Activated CD8-positive, alpha-beta memory T cell treated with anti-CD3 and anti-CD28 coated beads, Interleukin-2, amount 50 U/mL, for 24 hours (primary cell): ENCODE measurements around the gene MACO1.
"Not testable (repeated sequence)": the region's sequence is repeated elsewhere in the genome, so short reads cannot be mapped to it uniquely, and the experiment has no call there.

Experiments used
- DNase-seq: peaks from one replicate; pipeline ENCODE4 v3.0.0-alpha.2; 2020; ENCODE audit errors: extremely low read depth

Gene MACO1

GRCh38 chr1:25430073-25430966 lies at the start of gene MACO1:
TSS of gene MACO1 (plus strand) at chr1:25430897. CDS start at chr1:25431099, 202 bp downstream.
- peak; percentile 90 for DNase-seq

GRCh38 chr1:25382543-25382942 lies 48.2 kb upstream of the MACO1 start:
- DNase-seq: not testable (repeated sequence)

GRCh38 chr1:25383090-25383489 lies 47.6 kb upstream of the MACO1 start:
- DNase-seq: not testable (repeated sequence)

GRCh38 chr1:25383875-25384274 lies 46.8 kb upstream of the MACO1 start:
- DNase-seq: not testable (repeated sequence)

GRCh38 chr1:25387096-25387495 lies 43.6 kb upstream of the MACO1 start:
- not testable (repeated sequence) for DNase-seq

GRCh38 chr1:25388691-25389090 lies 42.0 kb upstream of the MACO1 start:
- not testable (repeated sequence) for DNase-seq

- not testable (repeated sequence) for DNase-seq
These were observed 41.0 kb upstream of the MACO1 start for GRCh38 chr1:25389721-25390120.

GRCh38 chr1:25392841-25393240 lies 37.9 kb upstream of the MACO1 start:
- no peak for DNase-seq

GRCh38 chr1:25397549-25397948 lies 33.1 kb upstream of the MACO1 start:
- not testable (repeated sequence) for DNase-seq

- not testable (repeated sequence) for DNase-seq
These were observed 32.6 kb upstream of the MACO1 start for GRCh38 chr1:25398079-25398478.

GRCh38 chr1:25402947-25403803 lies 27.5 kb upstream of the MACO1 start:
- not testable (repeated sequence) for DNase-seq

- DNase-seq: not testable (repeated sequence)
These were observed 24.9 kb upstream of the MACO1 start for GRCh38 chr1:25405731-25406305.

- DNase-seq: not testable (repeated sequence)
These were observed 20.9 kb upstream of the MACO1 start for GRCh38 chr1:25409641-25410427.

- DNase-seq: not testable (repeated sequence)
These were observed 17.6 kb upstream of the MACO1 start for GRCh38 chr1:25412872-25413623.

GRCh38 chr1:25414157-25414556 lies 16.5 kb upstream of the MACO1 start:
- DNase-seq: not testable (repeated sequence)

- DNase-seq: not testable (repeated sequence)
These were observed 16.1 kb upstream of the MACO1 start for GRCh38 chr1:25414578-25414977.

- DNase-seq: not testable (repeated sequence)
These were observed 13.4 kb upstream of the MACO1 start for GRCh38 chr1:25417280-25417679.

- not testable (repeated sequence) for DNase-seq
These were observed 11.4 kb upstream of the MACO1 start for GRCh38 chr1:25419339-25419738.

- not testable (repeated sequence) for DNase-seq
These were observed 10.0 kb upstream of the MACO1 start, which contains the start of gene RHCE for GRCh38 chr1:25420715-25421114. TSS of gene RHCE (minus strand) at chr1:25420825. CDS start at chr1:25420786, 39 bp downstream.

GRCh38 chr1:25423206-25423605 lies 7.5 kb upstream of the MACO1 start:
- not testable (repeated sequence) for DNase-seq
